NCI-H1105 (cell line): ENCODE measurements around the gene PTPN20.
A peak's percentile ranks its signal among the peaks of the same experiment; 100 is the strongest.

ENCODE experiments used
- DNase-seq: peaks from one replicate; lab custom pipeline; 2025; lab: John Stamatoyannopoulos, UW

The PTPN20 gene

GRCh38 chr10:47035171-47035818 lies 124.1 kb downstream of the PTPN20 start:
- DNase-seq = no peak

GRCh38 chr10:47035819-47036337 lies 124.7 kb downstream of the PTPN20 start:
- DNase-seq = no peak

GRCh38 chr10:47036771-47037170 lies 125.5 kb downstream of the PTPN20 start:
- DNase-seq = no peak

GRCh38 chr10:47037654-47038425 lies 126.6 kb downstream of the PTPN20 start:
- no peak for DNase-seq

GRCh38 chr10:47038881-47039561 lies 127.8 kb downstream of the PTPN20 start:
- DNase-seq = no peak

GRCh38 chr10:47039562-47039913 lies 128.3 kb downstream of the PTPN20 start:
- no peak for DNase-seq

GRCh38 chr10:47040041-47040491 lies 128.8 kb downstream of the PTPN20 start:
- DNase-seq = no peak

- no peak for DNase-seq
Measured at GRCh38 chr10:47040681-47041080, 129.5 kb downstream of the PTPN20 start.

GRCh38 chr10:47041396-47042198 lies 130.4 kb downstream of the PTPN20 start:
- no peak for DNase-seq

- no peak for DNase-seq
Measured at GRCh38 chr10:47042199-47042473, 130.9 kb downstream of the PTPN20 start.

- DNase-seq = no peak
Measured at GRCh38 chr10:47042780-47043750, 131.8 kb downstream of the PTPN20 start.

GRCh38 chr10:47043928-47044538 lies 132.8 kb downstream of the PTPN20 start:
- no peak for DNase-seq

- no peak for DNase-seq
Measured at GRCh38 chr10:47044741-47045140, 133.5 kb downstream of the PTPN20 start.

- no peak for DNase-seq
Measured at GRCh38 chr10:47045331-47045861, 134.2 kb downstream of the PTPN20 start.

GRCh38 chr10:47046321-47047126 lies 135.3 kb downstream of the PTPN20 start:
- DNase-seq = no peak

- DNase-seq = no peak
Measured at GRCh38 chr10:47047127-47047504, 135.9 kb downstream of the PTPN20 start.

GRCh38 chr10:47047577-47048525 lies 136.6 kb downstream of the PTPN20 start:
- peak; percentile 53 for DNase-seq

- DNase-seq = no peak
Measured at GRCh38 chr10:47048526-47048905, 137.3 kb downstream of the PTPN20 start.
